ENCODE measurements around the gene GALNT14. TPM values are rescaled to one million over a fixed set of nuclear protein-coding genes. Genes with fewer than 3 reads are reported as not detected.

GALNT14 gene
- total RNA-seq, 1 experiment from 2014 or later: 6.0 TPM

DNA sequence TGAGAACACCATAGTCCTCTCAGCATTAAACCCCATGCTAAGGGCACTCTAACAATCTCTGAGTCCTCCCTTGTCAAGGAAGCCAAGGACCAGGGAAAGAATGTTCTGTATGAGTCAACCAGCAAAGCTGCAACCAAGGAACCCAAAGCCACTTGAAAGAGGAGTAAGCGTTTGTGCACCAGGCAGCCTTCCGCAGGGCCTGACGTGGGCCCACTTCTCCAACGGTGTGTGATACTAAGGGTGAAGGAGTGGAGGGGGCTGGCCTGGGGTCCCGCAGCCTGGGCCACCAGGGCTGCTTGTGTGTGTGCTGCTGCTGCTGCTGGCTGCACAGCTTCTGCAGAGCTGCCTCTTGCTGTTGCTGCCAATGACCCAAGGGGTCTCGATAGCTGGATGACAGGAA lies 30.1 kb upstream of the GALNT14 start (continued):
- TF ChIP-seq PRRX2 (CRISPR knock-in tag; IDR thresholded peaks at IDR 0.05) (no peak), ATF1 (CRISPR knock-in tag; IDR thresholded peaks at IDR 0.05) (no peak), ZSCAN18 (CRISPR knock-in tag; IDR thresholded peaks at IDR 0.05) (no peak)
- TF ChIP-seq, protein P1, sequence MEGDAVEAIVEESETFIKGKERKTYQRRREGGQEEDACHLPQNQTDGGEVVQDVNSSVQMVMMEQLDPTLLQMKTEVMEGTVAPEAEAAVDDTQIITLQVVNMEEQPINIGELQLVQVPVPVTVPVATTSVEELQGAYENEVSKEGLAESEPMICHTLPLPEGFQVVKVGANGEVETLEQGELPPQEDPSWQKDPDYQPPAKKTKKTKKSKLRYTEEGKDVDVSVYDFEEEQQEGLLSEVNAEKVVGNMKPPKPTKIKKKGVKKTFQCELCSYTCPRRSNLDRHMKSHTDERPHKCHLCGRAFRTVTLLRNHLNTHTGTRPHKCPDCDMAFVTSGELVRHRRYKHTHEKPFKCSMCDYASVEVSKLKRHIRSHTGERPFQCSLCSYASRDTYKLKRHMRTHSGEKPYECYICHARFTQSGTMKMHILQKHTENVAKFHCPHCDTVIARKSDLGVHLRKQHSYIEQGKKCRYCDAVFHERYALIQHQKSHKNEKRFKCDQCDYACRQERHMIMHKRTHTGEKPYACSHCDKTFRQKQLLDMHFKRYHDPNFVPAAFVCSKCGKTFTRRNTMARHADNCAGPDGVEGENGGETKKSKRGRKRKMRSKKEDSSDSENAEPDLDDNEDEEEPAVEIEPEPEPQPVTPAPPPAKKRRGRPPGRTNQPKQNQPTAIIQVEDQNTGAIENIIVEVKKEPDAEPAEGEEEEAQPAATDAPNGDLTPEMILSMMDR (IDR thresholded peaks at IDR 0.05): no peak

DNA sequence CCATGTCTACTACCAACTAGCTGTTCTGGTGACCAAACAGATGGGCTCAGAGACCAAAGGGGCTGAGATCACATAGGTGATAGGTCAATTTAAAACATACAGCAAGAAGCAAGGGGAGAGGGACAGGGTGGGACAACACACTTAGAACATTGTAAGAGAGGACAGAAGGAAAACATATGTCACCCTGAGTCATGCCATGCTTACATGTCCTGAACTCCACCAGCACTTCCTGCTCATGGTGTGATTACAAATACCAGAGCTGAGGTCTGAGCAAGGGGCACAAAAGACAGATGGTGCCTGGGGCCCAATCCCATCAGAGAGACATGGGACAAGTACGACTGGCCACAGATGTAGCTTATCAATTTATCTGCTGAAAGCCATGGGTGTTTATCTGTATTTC lies 28.7 kb upstream of the GALNT14 start:
- Mint-ChIP-seq H3K27ac (no peak overlapping the region), H3K9me3 (no peaks in the 10 kb centered on the region), H3K4me3 (no peak overlapping the region), H3K27me3 (ENCODE audit: low read depth) (peaks cover under 1% of the 10 kb centered on the region; the same call in 1 of the 2 replicates), H3K4me1 (no peaks in the 10 kb centered on the region), H3K36me3 (no peaks in the 10 kb centered on the region)
- TF ChIP-seq NFATC4 (CRISPR knock-in tag; IDR thresholded peaks at IDR 0.05) (no peak), ZNF219 (CRISPR knock-in tag; IDR thresholded peaks at IDR 0.05; ENCODE audit: borderline replicate concordance) (no peak), TCF7 (CRISPR knock-in tag; IDR thresholded peaks at IDR 0.05; ENCODE audit: low read depth) (no peak), ATF2 (CRISPR knock-in tag; IDR thresholded peaks at IDR 0.05; ENCODE audit: borderline replicate concordance, low read depth) (no peak), E2F4 (CRISPR knock-in tag; IDR thresholded peaks at IDR 0.05; ENCODE audit: borderline replicate concordance, low read depth) (no peak), CREM (CRISPR knock-in tag; IDR thresholded peaks at IDR 0.05) (no peak), EMX1 (CRISPR knock-in tag; IDR thresholded peaks at IDR 0.05) (no peak)
- TF ChIP-seq, protein P2, sequence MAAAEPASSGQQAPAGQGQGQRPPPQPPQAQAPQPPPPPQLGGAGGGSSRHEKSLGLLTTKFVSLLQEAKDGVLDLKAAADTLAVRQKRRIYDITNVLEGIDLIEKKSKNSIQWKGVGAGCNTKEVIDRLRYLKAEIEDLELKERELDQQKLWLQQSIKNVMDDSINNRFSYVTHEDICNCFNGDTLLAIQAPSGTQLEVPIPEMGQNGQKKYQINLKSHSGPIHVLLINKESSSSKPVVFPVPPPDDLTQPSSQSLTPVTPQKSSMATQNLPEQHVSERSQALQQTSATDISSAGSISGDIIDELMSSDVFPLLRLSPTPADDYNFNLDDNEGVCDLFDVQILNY (CRISPR knock-in tag; IDR thresholded peaks at IDR 0.05): no peak
- ChIA-PET CTCF (interaction anchor here (2.1 kb wide), 1 partner anchor 167 kb away, joined by 6 read pairs; no protein-coding TSS in a partner anchor), POLR2A (no interaction called here)
- DNase-seq (ENCODE audit: low spot score): no peak
- ATAC-seq: no peak

DNA sequence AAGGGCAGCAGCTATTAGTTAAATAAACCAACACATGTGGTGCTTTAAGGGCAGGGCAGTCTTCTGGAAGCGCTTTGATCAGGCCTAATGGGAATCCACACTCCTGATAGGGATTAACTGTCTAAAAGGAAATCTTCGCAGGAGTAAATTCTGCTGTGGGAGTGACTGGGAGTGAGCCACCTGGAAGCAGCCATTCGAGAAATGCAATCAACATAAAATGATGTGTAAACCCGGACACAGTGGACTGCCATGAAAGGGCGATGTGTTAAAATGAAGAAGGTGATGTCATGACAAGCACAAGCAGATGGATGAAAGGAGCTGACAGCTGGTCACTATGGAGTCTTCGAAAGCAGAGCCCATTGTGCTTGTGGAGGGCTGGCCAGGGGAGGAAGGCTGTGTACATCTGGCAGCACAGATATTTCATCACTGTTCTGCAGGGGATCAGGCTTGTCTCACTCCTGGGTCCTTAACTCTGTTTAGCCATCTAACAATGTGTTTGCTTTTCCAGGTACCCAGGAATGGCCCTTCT lies 24.8 kb upstream of the GALNT14 start:
- H3K4me1 Mint-ChIP-seq: no peaks in the 10 kb centered on the region
- H3K27ac Mint-ChIP-seq: no peak overlapping the region
- H3K27me3 Mint-ChIP-seq (ENCODE audit: low read depth): no peaks in the 10 kb centered on the region
- CTCF ChIA-PET: no interaction called here
- POLR2A ChIA-PET: interaction anchor here (0.6 kb wide), 1 partner anchor 817 kb away, joined by 5 read pairs; no protein-coding TSS in a partner anchor
- no peak for ATAC-seq
- H3K36me3 Mint-ChIP-seq: no peaks in the 10 kb centered on the region
- no peak overlapping the region for H3K4me3 Mint-ChIP-seq
- H3K9me3 Mint-ChIP-seq: no peaks in the 10 kb centered on the region
- no peak for DNase-seq (ENCODE audit: low spot score)
- TF ChIP-seq CREM (CRISPR knock-in tag; IDR thresholded peaks at IDR 0.05) (no peak), NFYB (CRISPR knock-in tag; conservative IDR thresholded peaks at IDR 0.05; ENCODE audit: low read depth) (no peak), JUN (CRISPR knock-in tag; IDR thresholded peaks at IDR 0.05) (no peak), SP1 (CRISPR knock-in tag; conservative IDR thresholded peaks at IDR 0.05) (no peak), PRDM15 (CRISPR knock-in tag; IDR thresholded peaks at IDR 0.05) (no peak), USF2 (CRISPR knock-in tag; IDR thresholded peaks at IDR 0.05) (no peak), FOXK1 (CRISPR knock-in tag; IDR thresholded peaks at IDR 0.05) (no peak), FOXP1 (CRISPR knock-in tag; IDR thresholded peaks at IDR 0.05; ENCODE audit: borderline replicate concordance) (no peak), ETV6 (CRISPR knock-in tag; IDR thresholded peaks at IDR 0.05) (no peak)
